Neutrophil (primary cell): Measurements from ENCODE around the gene CPZ.

Experiments used
- H3K27ac ChIP-seq: fragments of 200-600 bp; sonication (generic); 2 replicates; pipeline ENCODE4 v1.5.1; 2016; ENCODE audit warnings: mild to moderate bottlenecking, moderate library complexity
- H3K27me3 ChIP-seq: fragments of 200-600 bp; sonication (generic); 2 replicates; pipeline ENCODE4 v1.6.0; 2016; ENCODE audit warnings: mild to moderate bottlenecking
- H3K36me3 ChIP-seq: fragments of 200-600 bp; sonication (generic); 2 replicates; pipeline ENCODE4 v1.5.1; 2017
- H3K4me1 ChIP-seq, 2 experiments: fragments of 200-600 bp in 1 of 2; sonication (generic) in 1 of 2; 1 replicate in 1 of 2; 2 replicates in 1 of 2; pipeline versions ENCODE4 v1.5.1 to v1.6.1; 2013 to 2016; ENCODE audit warnings: low read depth in 1 of 2, low read length in 1 of 2, mild to moderate bottlenecking in 1 of 2, moderate library complexity in 1 of 2; ENCODE audit not compliant: control insufficient read depth in 1 of 2, insufficient read depth in 1 of 2
- H3K4me3 ChIP-seq, 2 experiments: fragments of 200-600 bp in 1 of 2; sonication (generic) in 1 of 2; 1 replicate in 1 of 2; 2 replicates in 1 of 2; pipeline ENCODE4 v1.5.1; 2013 to 2016; ENCODE audit warnings: low read depth in 1 of 2, low read length in 1 of 2, mild to moderate bottlenecking in 1 of 2, moderate library complexity in 1 of 2
- H3K9me3 ChIP-seq: fragments of 200-600 bp; sonication (generic); 2 replicates; pipeline ENCODE4 v1.5.1; 2016
- CTCF ChIP-seq: fragments of 200-600 bp; sonication (generic); IDR thresholded peaks from 2 replicates; pipeline ENCODE4 v1.5.1; 2016; ENCODE audit warnings: antibody characterized with exemption

Gene CPZ

GRCh38 chr4:8587469-8588195 is 4.9 kb upstream of the CPZ start:
- Histone ChIP-seq H3K9me3 (no peaks in the 10 kb centered on the region), H3K36me3 (no peaks in the 10 kb centered on the region), H3K4me3 (no peak overlapping the region), H3K27me3 (peaks cover 39% of the 10 kb centered on the region), H3K4me1 (no peaks in the 10 kb centered on the region), H3K27ac (no peak overlapping the region)
- TF ChIP-seq CTCF, result no peak

GRCh38 chr4:8588196-8588470 is 4.4 kb upstream of the CPZ start:
- Histone ChIP-seq H3K4me1 (no peaks in the 10 kb centered on the region), H3K27ac (no peak overlapping the region), H3K4me3 (no peak overlapping the region), H3K27me3 (peaks cover 44% of the 10 kb centered on the region), H3K9me3 (no peaks in the 10 kb centered on the region), H3K36me3 (no peaks in the 10 kb centered on the region)
- TF ChIP-seq CTCF, result no peak

- Histone ChIP-seq H3K4me1 (no peaks in the 10 kb centered on the region), H3K27ac (no peak overlapping the region), H3K27me3 (peaks cover 56% of the 10 kb centered on the region), H3K9me3 (no peaks in the 10 kb centered on the region), H3K4me3 (no peak overlapping the region), H3K36me3 (no peaks in the 10 kb centered on the region)
- no peak for TF ChIP-seq CTCF
These were observed 3.2 kb upstream of the CPZ start for GRCh38 chr4:8589336-8589735.

- H3K9me3 ChIP-seq, result no peaks in the 10 kb centered on the region
- no peak overlapping the region for H3K4me3 ChIP-seq
- H3K4me1 ChIP-seq, result no peaks in the 10 kb centered on the region
- TF ChIP-seq CTCF, result no peak
- H3K36me3 ChIP-seq, result no peaks in the 10 kb centered on the region
- H3K27ac ChIP-seq, result no peak overlapping the region
- H3K27me3 ChIP-seq, result peaks cover 57% of the 10 kb centered on the region
These were observed 2.6 kb upstream of the CPZ start for GRCh38 chr4:8589823-8590545.

- H3K4me3 ChIP-seq, result no peak overlapping the region
- H3K27ac ChIP-seq, result no peak overlapping the region
- TF ChIP-seq CTCF, result no peak
- H3K9me3 ChIP-seq, result no peaks in the 10 kb centered on the region
- H3K4me1 ChIP-seq, result no peaks in the 10 kb centered on the region
- H3K36me3 ChIP-seq, result no peaks in the 10 kb centered on the region
- peaks cover 57% of the 10 kb centered on the region for H3K27me3 ChIP-seq
These were observed 2.1 kb upstream of the CPZ start for GRCh38 chr4:8590546-8590880.
